GM12872 (cell line): ENCODE data around the gene TGM5.

Experiments
- TF ChIP-seq, protein P1 (sequence below): IDR thresholded peaks from 3 replicates; pipeline ENCODE4 v1.5.1; 2011; ENCODE audit warnings: low read depth, mild to moderate bottlenecking, low read length, moderate library complexity; ENCODE audit not compliant: insufficient read depth

The TGM5 gene

DNA sequence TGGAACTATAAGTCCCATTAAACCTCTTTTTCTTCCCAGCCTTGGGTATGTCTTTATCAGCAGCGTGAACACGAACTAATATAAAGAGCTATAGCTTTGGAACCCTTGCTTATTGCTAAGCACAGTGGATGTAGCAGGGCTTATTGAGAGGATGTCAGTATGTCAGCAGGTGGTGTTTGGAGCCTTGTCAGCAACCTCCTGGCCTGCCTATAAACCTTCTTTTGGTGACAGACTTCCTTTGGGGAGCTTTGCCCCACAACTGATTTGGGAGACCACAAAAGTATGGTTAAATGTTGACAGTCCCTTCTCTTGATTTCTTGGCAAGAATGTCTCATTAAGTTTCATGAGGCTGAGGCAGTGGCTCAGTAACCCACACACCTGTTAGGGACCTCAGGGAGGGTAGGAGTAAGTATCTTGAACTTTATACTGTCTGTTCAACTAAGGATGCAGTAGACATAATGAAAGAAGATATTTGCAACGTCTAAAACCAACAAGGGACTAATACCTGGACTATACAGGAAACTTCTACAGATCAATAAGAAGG lies 66.7 kb downstream of the TGM5 start:
- TF ChIP-seq, protein P1, sequence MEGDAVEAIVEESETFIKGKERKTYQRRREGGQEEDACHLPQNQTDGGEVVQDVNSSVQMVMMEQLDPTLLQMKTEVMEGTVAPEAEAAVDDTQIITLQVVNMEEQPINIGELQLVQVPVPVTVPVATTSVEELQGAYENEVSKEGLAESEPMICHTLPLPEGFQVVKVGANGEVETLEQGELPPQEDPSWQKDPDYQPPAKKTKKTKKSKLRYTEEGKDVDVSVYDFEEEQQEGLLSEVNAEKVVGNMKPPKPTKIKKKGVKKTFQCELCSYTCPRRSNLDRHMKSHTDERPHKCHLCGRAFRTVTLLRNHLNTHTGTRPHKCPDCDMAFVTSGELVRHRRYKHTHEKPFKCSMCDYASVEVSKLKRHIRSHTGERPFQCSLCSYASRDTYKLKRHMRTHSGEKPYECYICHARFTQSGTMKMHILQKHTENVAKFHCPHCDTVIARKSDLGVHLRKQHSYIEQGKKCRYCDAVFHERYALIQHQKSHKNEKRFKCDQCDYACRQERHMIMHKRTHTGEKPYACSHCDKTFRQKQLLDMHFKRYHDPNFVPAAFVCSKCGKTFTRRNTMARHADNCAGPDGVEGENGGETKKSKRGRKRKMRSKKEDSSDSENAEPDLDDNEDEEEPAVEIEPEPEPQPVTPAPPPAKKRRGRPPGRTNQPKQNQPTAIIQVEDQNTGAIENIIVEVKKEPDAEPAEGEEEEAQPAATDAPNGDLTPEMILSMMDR: no peak

DNA sequence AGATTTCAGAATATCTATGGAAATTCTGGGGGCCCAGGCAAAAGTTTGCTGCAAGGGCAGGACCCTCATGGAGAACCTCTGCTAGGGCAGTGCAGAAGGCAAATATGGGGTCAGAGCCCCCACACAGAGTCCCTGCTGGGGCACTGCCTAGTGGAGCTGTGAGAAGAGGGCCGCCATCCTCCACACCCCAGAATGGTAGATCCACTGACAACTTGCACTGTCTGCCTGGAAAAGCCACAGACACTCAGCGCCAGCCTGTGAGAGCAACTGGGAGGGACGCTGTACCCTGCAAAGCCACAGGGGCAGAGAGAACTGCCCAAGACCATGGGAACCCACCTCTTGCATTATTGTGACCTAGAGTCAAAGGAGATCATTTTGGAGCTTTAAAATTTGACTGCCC lies 67.7 kb downstream of the TGM5 start:
- TF ChIP-seq, protein P1: no peak

DNA sequence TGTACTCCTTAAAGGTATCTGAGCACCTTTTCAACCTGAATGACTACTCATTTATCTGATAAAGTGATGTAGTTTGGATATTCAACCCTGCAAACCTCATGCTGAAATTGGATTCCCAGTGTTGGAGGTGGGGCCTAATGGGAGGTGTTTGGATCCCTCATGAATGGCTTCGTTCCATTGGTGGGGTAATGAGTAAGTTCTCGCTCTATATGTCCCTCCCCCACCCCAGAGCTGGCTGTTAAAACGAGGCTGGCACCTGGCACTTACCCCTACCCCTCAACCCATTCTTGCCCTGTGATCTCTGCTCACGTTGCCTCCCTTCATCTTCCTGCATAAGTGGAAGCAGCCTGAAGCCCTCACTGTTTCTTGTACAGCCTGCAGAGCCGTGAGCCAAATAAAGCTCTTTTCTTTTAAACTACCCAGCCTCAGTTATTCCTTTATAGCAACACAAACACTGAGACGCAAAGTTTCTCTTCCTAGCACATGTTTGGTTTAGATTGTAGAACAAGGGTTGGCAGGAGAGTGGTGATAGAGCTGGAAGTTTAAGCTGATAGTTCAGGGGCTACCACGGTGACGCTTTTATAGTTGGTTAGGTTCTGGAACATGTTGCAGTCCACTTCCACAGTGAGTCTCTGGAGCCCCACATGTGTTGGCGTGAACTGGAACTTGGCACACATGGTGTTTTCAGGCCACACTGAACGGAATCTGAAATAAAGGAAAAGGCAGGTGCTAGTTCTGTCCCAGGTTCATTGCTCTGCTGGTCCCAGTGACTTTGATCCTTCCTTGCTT lies 69.8 kb downstream of the TGM5 start:
- TF ChIP-seq, protein P1: no peak

- TF ChIP-seq, protein P1: no peak
Observed at GRCh38 chr15:43194795-43195194, 71.9 kb downstream of the TGM5 start.

DNA sequence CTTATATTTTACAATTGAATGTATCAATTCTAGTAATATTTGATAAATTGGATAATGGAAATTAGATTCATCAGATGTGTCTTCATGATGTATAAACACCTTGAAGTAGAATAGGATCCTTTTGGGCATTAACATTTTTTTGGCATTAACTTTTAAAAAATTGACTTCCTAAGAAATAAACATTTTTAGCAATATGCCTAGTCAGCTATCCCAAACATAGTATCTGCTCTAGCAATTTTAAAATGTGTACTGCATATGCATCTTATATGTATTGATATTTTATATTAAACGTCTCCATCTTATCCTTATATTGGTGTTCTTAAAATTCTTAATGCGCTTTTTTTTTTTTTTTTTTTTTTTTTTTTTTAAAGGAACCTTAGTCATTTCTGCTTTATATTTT lies 73.0 kb downstream of the TGM5 start:
- TF ChIP-seq, protein P1: no peak

- TF ChIP-seq, protein P1: no peak
Observed at GRCh38 chr15:43190178-43190577, 76.5 kb downstream of the TGM5 start.

GRCh38 chr15:43189296-43189695 lies 77.4 kb downstream of the TGM5 start:
- TF ChIP-seq, protein P1: no peak
